Trophoblast cell (in vitro differentiated cells and primary cell): ENCODE measurements around the gene NCOA5.
"Not testable (repeated sequence)": the region's sequence is repeated elsewhere in the genome, so short reads cannot be mapped to it uniquely, and the experiment has no call there.

Source experiments
- DNase-seq, 2 donors: peaks; one replicate each; pipeline ENCODE4 v3.0.0-alpha.2; 2016
- H2AFZ ChIP-seq: 2 replicates; pipeline ENCODE4 v1.6.1; 2013; ENCODE audit warnings: low read length, moderate library complexity, mild to moderate bottlenecking; ENCODE audit not compliant: insufficient read depth, poor library complexity
- H2AK5ac ChIP-seq: 2 replicates; pipeline ENCODE4 v1.6.1; 2013; ENCODE audit warnings: mild to moderate bottlenecking, low read length
- H2BK120ac ChIP-seq: 2 replicates; pipeline ENCODE4 v1.6.1; 2013; ENCODE audit warnings: low read length, mild to moderate bottlenecking, moderate library complexity; ENCODE audit not compliant: insufficient read depth, poor library complexity
- H2BK12ac ChIP-seq: 2 replicates; pipeline ENCODE4 v1.6.1; 2013; ENCODE audit warnings: mild to moderate bottlenecking, low read length, moderate library complexity
- H2BK5ac ChIP-seq: 2 replicates; pipeline ENCODE4 v1.6.1; 2013; ENCODE audit warnings: low read length, low read depth, moderate library complexity, mild to moderate bottlenecking; ENCODE audit not compliant: poor library complexity
- H3K14ac ChIP-seq: 2 replicates; pipeline ENCODE4 v1.6.1; 2013; ENCODE audit warnings: mild to moderate bottlenecking, low read length
- H3K18ac ChIP-seq: 2 replicates; pipeline ENCODE4 v1.6.1; 2013; ENCODE audit warnings: mild to moderate bottlenecking, low read length
- H3K23ac ChIP-seq: 2 replicates; pipeline ENCODE4 v1.6.1; 2013; ENCODE audit warnings: low read length
- H3K27ac ChIP-seq: 2 replicates; pipeline ENCODE4 v1.5.1; 2013; ENCODE audit warnings: low read depth, mild to moderate bottlenecking, inconsistent platforms, low read length, moderate library complexity
- H3K27me3 ChIP-seq: 2 replicates; pipeline ENCODE4 v1.6.1; 2013; ENCODE audit warnings: inconsistent platforms, mild to moderate bottlenecking, low read length, moderate library complexity; ENCODE audit not compliant: insufficient read depth
- H3K36me3 ChIP-seq, 2 experiments: 1 replicate in 1 of 2; 2 replicates in 1 of 2; pipeline ENCODE4 v1.6.1; 2013; ENCODE audit warnings: low read length in 2 of 2, mild to moderate bottlenecking in 2 of 2, moderate library complexity in 1 of 2; ENCODE audit not compliant: insufficient read depth in 2 of 2, control insufficient read depth in 1 of 2
- H3K4ac ChIP-seq: 2 replicates; pipeline ENCODE4 v1.6.1; 2013; ENCODE audit warnings: low read depth, mild to moderate bottlenecking, low read length, moderate library complexity
- H3K4me1 ChIP-seq, 2 experiments: 1 replicate in 1 of 2; 2 replicates in 1 of 2; pipeline ENCODE4 v1.6.1; 2013; ENCODE audit warnings: low read length in 2 of 2, mild to moderate bottlenecking in 2 of 2, moderate library complexity in 1 of 2; ENCODE audit not compliant: insufficient read depth in 2 of 2, control insufficient read depth in 1 of 2
- H3K4me2 ChIP-seq: 2 replicates; pipeline ENCODE4 v1.6.1; 2013; ENCODE audit warnings: inconsistent platforms, mild to moderate bottlenecking, low read length, moderate library complexity
- H3K4me3 ChIP-seq: 2 replicates; pipeline ENCODE4 v1.5.1; 2013; ENCODE audit warnings: mild to moderate bottlenecking, low read depth, low read length, inconsistent platforms
- H3K79me1 ChIP-seq: one replicate; pipeline ENCODE4 v1.6.1; 2013; ENCODE audit warnings: low read length
- H3K79me2 ChIP-seq: 2 replicates; pipeline ENCODE4 v1.6.1; 2013; ENCODE audit warnings: low read length, mild to moderate bottlenecking; ENCODE audit not compliant: control insufficient read depth, insufficient read depth, poor library complexity
- H3K9ac ChIP-seq: 2 replicates; pipeline ENCODE4 v1.6.1; 2013; ENCODE audit warnings: mild to moderate bottlenecking, low read length
- H3K9me3 ChIP-seq: 2 replicates; pipeline ENCODE4 v1.6.1; 2013; ENCODE audit warnings: low read depth, mild to moderate bottlenecking, control low read depth, inconsistent platforms, low read length; ENCODE audit not compliant: insufficient read depth
- H4K12ac ChIP-seq: 2 replicates; pipeline ENCODE4 v1.6.1; 2013; ENCODE audit warnings: low read depth, mild to moderate bottlenecking, low read length, moderate library complexity
- H4K8ac ChIP-seq: 2 replicates; pipeline ENCODE4 v1.6.1; 2013; ENCODE audit warnings: low read depth, mild to moderate bottlenecking, low read length, moderate library complexity
- H4K91ac ChIP-seq: one replicate; pipeline ENCODE4 v1.6.1; 2013; ENCODE audit warnings: low read depth, mild to moderate bottlenecking, low read length, moderate library complexity
- WGBS: extraction: QIAGEN DNeasy Blood & Tissue Kit; methylation state at CpG from one replicate; pipeline ENCODE4 v1.1.7; 2013; ENCODE audit warnings: missing lambda C conversion rate; ENCODE audit not compliant: insufficient read length, insufficient coverage; ENCODE audit errors: extremely low coverage; 5-methylcytosine and 5-hydroxymethylcytosine counted together

Gene NCOA5

DNA sequence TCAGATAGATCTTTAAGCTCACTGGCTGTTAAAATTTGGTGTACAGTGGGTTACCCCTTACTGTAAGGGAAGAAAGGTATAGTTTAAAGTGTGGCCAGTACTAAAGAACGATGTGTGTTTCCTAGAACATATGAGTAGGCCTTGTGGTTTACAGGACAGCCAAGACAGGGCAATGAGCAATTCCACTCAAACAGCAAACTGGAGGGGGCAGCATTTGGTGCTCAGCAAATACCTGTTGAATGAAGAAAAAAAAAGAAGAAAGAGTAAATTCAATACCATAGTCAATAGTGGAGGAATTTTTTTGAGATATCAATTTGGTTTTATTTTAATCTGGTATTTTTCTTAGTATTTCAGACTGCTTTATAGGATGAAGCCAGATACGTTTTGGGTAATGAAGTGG is 3.8 kb upstream of the NCOA5 start:
- Histone ChIP-seq H3K18ac (no peak overlapping the region), H3K4me3 (no peak overlapping the region), H3K27me3 (no peaks in the 10 kb centered on the region), H3K79me2 (peaks cover 8% of the 10 kb centered on the region), H4K12ac (no peak overlapping the region), H3K14ac (no peak overlapping the region), H4K8ac (no peak overlapping the region), H3K4me1 (no peaks in the 10 kb centered on the region), H3K9me3 (no peaks in the 10 kb centered on the region), H3K4me2 (no peak overlapping the region), H2BK5ac (no peak overlapping the region), H3K27ac (no peak overlapping the region), H2AFZ (no peak overlapping the region), H3K4ac (no peak overlapping the region), H2AK5ac (no peak overlapping the region), H3K23ac (no peak overlapping the region), H2BK120ac (no peak overlapping the region), H3K36me3 (no peaks in the 10 kb centered on the region), H4K91ac (no peak overlapping the region), H3K79me1 (peaks cover 7% of the 10 kb centered on the region), H2BK12ac (no peak overlapping the region), H3K9ac (no peak overlapping the region)
- no CpG with 5 or more reads among the region's 2 CpGs for WGBS
- DNase-seq, result no peak

DNA sequence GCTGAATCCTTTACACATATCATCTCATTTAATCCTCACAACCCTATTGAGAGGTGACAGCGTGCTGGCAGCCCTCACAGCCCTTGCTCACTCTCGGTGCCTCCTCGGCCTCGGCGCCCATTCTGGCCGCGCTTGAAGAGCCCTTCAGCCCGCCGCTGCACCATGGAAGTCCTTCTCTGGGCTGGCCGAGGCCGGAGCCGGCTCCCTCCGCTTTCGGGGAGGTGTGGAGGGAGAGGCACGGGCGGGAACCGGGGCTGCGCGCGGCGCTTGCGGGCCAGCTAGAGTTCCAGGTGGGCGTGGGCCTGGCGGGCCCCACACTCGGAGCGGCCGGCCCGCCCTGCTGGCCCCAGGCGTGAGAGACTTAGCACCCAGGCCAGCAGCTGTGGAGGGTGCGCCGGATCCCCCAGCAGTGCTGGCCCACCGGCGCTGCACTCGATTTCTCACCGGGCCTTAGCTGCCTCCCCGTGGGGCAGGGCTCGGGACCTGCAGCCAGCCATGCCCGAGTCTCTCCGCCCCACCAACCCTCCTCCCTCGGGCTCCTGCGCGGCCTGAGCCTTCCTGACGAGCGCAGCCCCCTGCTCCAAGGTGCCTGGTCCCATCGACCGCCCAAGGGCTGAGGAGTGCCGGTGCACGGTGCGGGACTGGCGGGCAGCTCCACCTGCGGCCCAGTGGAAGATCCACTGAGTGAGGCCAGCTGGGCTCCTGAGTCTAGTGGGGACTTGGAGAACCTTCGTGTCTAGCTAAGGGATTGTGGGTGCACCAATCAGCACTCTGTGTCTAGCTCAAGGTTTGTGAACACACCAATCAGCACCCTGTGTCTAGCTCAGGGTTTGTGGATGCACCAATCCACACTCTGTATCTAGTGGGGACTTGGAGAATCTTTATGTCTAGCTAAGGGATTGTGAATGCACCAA is 2.1 kb upstream of the NCOA5 start:
- DNase-seq, H3K9me3 ChIP-seq, H3K27ac ChIP-seq, H3K4me1 ChIP-seq, H3K23ac ChIP-seq, H3K4me2 ChIP-seq, H3K4ac ChIP-seq, H3K4me3 ChIP-seq, H3K14ac ChIP-seq, H2BK12ac ChIP-seq, H4K91ac ChIP-seq, H4K8ac ChIP-seq, H3K27me3 ChIP-seq, H3K36me3 ChIP-seq, H2BK5ac ChIP-seq, H3K9ac ChIP-seq, H2BK120ac ChIP-seq, H3K18ac ChIP-seq, H4K12ac ChIP-seq, H2AK5ac ChIP-seq, H3K79me1 ChIP-seq, H2AFZ ChIP-seq: not testable (repeated sequence)
- WGBS, result no CpG with 5 or more reads among the region's 52 CpGs
- peaks cover 11% of the 10 kb centered on the region for H3K79me2 ChIP-seq

DNA sequence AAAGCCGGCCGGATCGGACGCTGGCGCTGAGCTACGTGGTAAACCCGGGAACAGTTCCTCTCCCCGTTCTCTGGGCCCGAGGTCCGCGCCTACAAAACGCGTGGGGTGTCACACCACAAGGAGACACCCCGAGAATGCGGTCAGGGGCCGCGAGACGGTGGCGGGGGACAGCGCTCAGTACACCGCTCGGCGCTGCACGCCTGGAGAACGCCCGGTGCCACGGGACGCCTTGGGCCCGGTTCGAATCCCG is 670 bp downstream of the NCOA5 start:
- Histone ChIP-seq H3K9ac (peak overlapping the region; percentile 85), H3K79me2 (peaks cover 14% of the 10 kb centered on the region), H3K36me3 (no peaks in the 10 kb centered on the region), H3K23ac (no peak overlapping the region), H3K4ac (peak overlapping the region; percentile 94), H3K27me3 (no peaks in the 10 kb centered on the region), H2AFZ (peak overlapping the region; percentile 46), H3K27ac (peak overlapping the region; percentile 87), H3K18ac (peak overlapping the region; percentile 66), H4K12ac (peak overlapping the region; percentile 69), H3K9me3 (no peaks in the 10 kb centered on the region), H2BK120ac (peak overlapping the region; percentile 73), H3K79me1 (peaks cover 7% of the 10 kb centered on the region), H2AK5ac (peak overlapping the region; percentile 85), H3K14ac (peak overlapping the region; percentile 69), H3K4me1 (no peaks in the 10 kb centered on the region), H3K4me3 (peak overlapping the region; percentile 81), H3K4me2 (peak overlapping the region; percentile 92), H2BK5ac (peak overlapping the region; percentile 76), H4K8ac (peak overlapping the region; percentile 93), H2BK12ac (no peak overlapping the region), H4K91ac (peak overlapping the region; percentile 89)
- peak in 1 of 2 donors; percentile 48 for DNase-seq
- no CpG with 5 or more reads among the region's 31 CpGs for WGBS

DNA sequence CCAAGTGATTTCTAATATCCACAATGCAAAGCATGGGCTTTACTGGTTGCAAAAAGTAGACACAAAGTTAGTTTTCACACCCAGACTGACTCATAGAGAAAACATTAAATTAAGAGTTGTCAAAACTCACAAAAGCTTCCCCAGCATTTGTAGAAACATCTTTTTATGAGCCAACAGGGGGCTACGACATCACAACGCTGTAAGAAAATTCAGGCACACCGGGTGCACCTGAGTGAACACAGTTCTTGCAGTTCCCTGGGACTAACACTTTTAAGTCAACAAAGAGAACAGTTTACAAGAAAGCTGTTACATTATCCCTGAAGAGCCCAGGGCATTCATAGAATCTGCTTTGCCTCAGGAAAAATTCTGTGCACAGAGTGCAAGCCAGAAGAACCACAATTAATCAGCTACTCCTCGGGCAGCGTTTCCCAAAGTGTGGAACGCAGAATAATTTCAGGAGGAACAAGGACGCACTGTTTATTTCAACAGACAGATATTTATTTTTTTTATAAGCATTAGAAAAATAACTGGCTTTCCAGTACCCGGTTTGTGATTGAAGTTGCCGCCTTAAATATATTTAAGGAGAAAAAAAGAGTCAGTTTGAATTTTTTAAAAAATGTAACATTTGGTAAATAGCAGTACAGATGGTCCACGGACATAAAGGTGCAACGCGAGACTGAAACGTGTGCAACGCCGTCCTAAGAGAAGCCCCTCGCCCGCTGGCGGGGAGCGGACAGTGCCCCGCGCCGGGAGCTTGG is 1.2 kb downstream of the NCOA5 start:
- no peak overlapping the region for H4K12ac ChIP-seq
- peak overlapping the region; percentile 93 for H4K8ac ChIP-seq
- peak overlapping the region; percentile 85 for H2AK5ac ChIP-seq
- H4K91ac ChIP-seq, result peak overlapping the region; percentile 89
- H3K9me3 ChIP-seq, result no peaks in the 10 kb centered on the region
- H3K4ac ChIP-seq, result peak overlapping the region; percentile 94
- H3K18ac ChIP-seq, result peak overlapping the region; percentile 66
- peak; percentile 68 to 78 for DNase-seq
- no peaks in the 10 kb centered on the region for H3K36me3 ChIP-seq
- H3K79me2 ChIP-seq, result peaks cover 14% of the 10 kb centered on the region
- H3K4me1 ChIP-seq, result no peaks in the 10 kb centered on the region
- peaks cover 7% of the 10 kb centered on the region for H3K79me1 ChIP-seq
- H2BK120ac ChIP-seq, result peak overlapping the region; percentile 73
- no peak overlapping the region for H2AFZ ChIP-seq
- WGBS, result no CpG with 5 or more reads among the region's 22 CpGs
- no peak overlapping the region for H3K27ac ChIP-seq
- H2BK5ac ChIP-seq, result peak overlapping the region; percentile 76
- H3K23ac ChIP-seq, result no peak overlapping the region
- H3K27me3 ChIP-seq, result no peaks in the 10 kb centered on the region
- peak overlapping the region; percentile 92 for H3K4me2 ChIP-seq
- H3K4me3 ChIP-seq, result peak overlapping the region; percentile 81
- H2BK12ac ChIP-seq, result no peak overlapping the region
- peak overlapping the region; percentile 69 for H3K14ac ChIP-seq
- H3K9ac ChIP-seq, result peak overlapping the region; percentile 85
